Neural cell (in vitro differentiated cells): ENCODE measurements around the gene MAP4K3.

Experiments
- EP300 ChIP-seq: fragments of 450-650 bp; conservative IDR thresholded peaks from 2 replicates; pipeline ENCODE4 v1.6.1; 2014; ENCODE audit warnings: antibody characterized with exemption, mild to moderate bottlenecking, moderate library complexity; ENCODE audit not compliant: poor library complexity, severe bottlenecking
- EZH2 ChIP-seq: fragments of 200-600, 300-800 bp; shearing (Covaris generic), sonication (generic); IDR thresholded peaks from 2 replicates; pipeline ENCODE4 v1.6.1; 2014; ENCODE audit warnings: antibody characterized with exemption, low read length, borderline replicate concordance, mild to moderate bottlenecking; ENCODE audit not compliant: insufficient read depth, poor library complexity, severe bottlenecking
- TAF1 ChIP-seq: IDR thresholded peaks from 2 replicates; pipeline ENCODE4 v1.6.1; 2012; ENCODE audit warnings: low read depth
- TF ChIP-seq, protein P1 (sequence below): fragments of 450-650 bp; IDR thresholded peaks from 2 replicates; pipeline ENCODE4 v1.5.1; 2014; ENCODE audit warnings: antibody characterized with exemption, mild to moderate bottlenecking, moderate library complexity; ENCODE audit not compliant: poor library complexity, severe bottlenecking

DNA sequence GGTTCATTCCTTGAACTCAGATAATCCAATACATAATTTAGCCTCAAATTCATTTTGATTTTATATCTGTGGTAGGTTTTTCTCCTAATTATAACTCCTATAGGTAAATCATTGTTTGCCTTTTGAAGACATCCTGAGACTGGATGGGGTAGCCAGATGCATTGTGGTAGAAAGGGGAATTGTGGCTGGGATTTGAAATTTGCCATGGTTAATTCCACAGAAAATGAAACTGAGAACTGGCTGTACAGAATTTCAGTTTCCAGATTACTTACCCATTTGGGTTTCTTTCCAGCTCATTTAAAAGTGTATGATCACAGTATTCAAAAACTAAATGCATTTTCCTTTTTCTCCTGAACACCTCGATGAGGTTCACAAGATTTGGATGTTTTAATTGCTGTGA, 211.5 kb downstream of the MAP4K3 start:
- TF ChIP-seq, protein P1, sequence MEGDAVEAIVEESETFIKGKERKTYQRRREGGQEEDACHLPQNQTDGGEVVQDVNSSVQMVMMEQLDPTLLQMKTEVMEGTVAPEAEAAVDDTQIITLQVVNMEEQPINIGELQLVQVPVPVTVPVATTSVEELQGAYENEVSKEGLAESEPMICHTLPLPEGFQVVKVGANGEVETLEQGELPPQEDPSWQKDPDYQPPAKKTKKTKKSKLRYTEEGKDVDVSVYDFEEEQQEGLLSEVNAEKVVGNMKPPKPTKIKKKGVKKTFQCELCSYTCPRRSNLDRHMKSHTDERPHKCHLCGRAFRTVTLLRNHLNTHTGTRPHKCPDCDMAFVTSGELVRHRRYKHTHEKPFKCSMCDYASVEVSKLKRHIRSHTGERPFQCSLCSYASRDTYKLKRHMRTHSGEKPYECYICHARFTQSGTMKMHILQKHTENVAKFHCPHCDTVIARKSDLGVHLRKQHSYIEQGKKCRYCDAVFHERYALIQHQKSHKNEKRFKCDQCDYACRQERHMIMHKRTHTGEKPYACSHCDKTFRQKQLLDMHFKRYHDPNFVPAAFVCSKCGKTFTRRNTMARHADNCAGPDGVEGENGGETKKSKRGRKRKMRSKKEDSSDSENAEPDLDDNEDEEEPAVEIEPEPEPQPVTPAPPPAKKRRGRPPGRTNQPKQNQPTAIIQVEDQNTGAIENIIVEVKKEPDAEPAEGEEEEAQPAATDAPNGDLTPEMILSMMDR: no peak
- no peak for TF ChIP-seq TAF1
- no peak for TF ChIP-seq EZH2
- no peak for TF ChIP-seq EP300
